K562 (cell line): ENCODE results near the gene IRAK4. TPM values are rescaled to one million over a fixed set of nuclear protein-coding genes. Genes with fewer than 3 reads are reported as not detected.

Source experiments
- DIDO1 ChIP-seq: fragments of 450-650 bp; IDR thresholded peaks from 2 replicates; pipeline ENCODE4 v1.6.1; 2016; ENCODE audit warnings: low read depth, missing biosample characterization, missing genetic modification characterization
- ESRRA ChIP-seq: fragments of 450-650 bp; IDR thresholded peaks from 2 replicates; pipeline ENCODE4 v1.6.1; 2014; ENCODE audit warnings: low read depth, mild to moderate bottlenecking, moderate library complexity, borderline replicate concordance
- HDAC1 ChIP-seq, 2 experiments: fragments of 450-650 bp; IDR thresholded peaks; 2 replicates each; pipeline ENCODE4 v1.6.1; 2016 to 2017; ENCODE audit warnings: inconsistent platforms in 1 of 2, mild to moderate bottlenecking in 1 of 2, moderate library complexity in 1 of 2
- ILK ChIP-seq: fragments of 450-650 bp; IDR thresholded peaks from 2 replicates; pipeline ENCODE4 v1.6.1; 2016; ENCODE audit warnings: missing genetic modification characterization, low read depth, mild to moderate bottlenecking, missing compliant biosample characterization, moderate library complexity, borderline replicate concordance
- STAT5B ChIP-seq: fragments of 250-450 bp; sonication (Bioruptor Pico); IDR thresholded peaks from 2 replicates; pipeline ENCODE4 v1.8.0; 2021; ENCODE audit warnings: mild to moderate bottlenecking, inconsistent platforms
- TFAM ChIP-seq: fragments of 250-450 bp; sonication (Bioruptor Pico); conservative IDR thresholded peaks from 2 replicates; pipeline ENCODE4 v1.5.0; 2021; ENCODE audit warnings: mild to moderate bottlenecking, moderate library complexity
- ZBTB40 ChIP-seq, 2 experiments: fragments of 450-650 bp in 1 of 2; sonication (generic) in 1 of 2; formaldehyde crosslinking in 1 of 2; IDR thresholded peaks; 2 replicates each; pipeline versions ENCODE4 v1.7.1 to v1.9.0; 2016 to 2022; ENCODE audit warnings: inconsistent platforms in 1 of 2, mild to moderate bottlenecking in 1 of 2, missing genetic modification reagents in 1 of 2
- polyA plus RNA-seq, 8 experiments: library from polyadenylated mRNA; depleted of rRNA in 4 of 8; stranded (reverse) in 5 of 8; unstranded in 3 of 8; fragments of >200 nt; fragmentation: Nextera tagmentation in 2 of 8; fragmentation: Illumina TruSeq in 1 of 8; extraction: Ambion mirVana in 2 of 8; extraction: Trizol in 1 of 8; gene quantifications; 2 replicates each; pipeline versions ENCODE4 v1.2.1 to v1.2.3, GENCODE V29; 2011 to 2014; ENCODE audit warnings: inconsistent platforms in 1 of 8, missing spikeins in 1 of 8
- total RNA-seq, 7 experiments: library from RNA; depleted of rRNA in 6 of 7; stranded (reverse); fragments of >200 nt in 6 of 7; fragmentation: Illumina TruSeq in 2 of 7; extraction: Trizol in 2 of 7; gene quantifications; 2 replicates each; pipeline versions ENCODE4 v1.2.1 to v1.2.3, GENCODE V29; 2011 to 2021; ENCODE audit warnings: low replicate concordance in 1 of 7

Gene IRAK4
- total and polyA plus RNA-seq, 9 of the 15 experiments (the other 6 are each of a cell fraction or from before 2014, with no cell fraction given) = 10.8 to 34.5 (median 16.0) TPM

GRCh38 chr12:43826681-43827080 is 67.9 kb downstream of the IRAK4 start (continued):
- no peak for TF ChIP-seq ZBTB40 (IDR thresholded peaks at IDR 0.05)
- no peak for TF ChIP-seq ZBTB40 (CRISPR knock-in tag; IDR thresholded peaks at IDR 0.05)
- no peak for TF ChIP-seq HDAC1 (IDR thresholded peaks at IDR 0.05)
- no peak for TF ChIP-seq STAT5B (CRISPR knock-in tag)
- no peak for TF ChIP-seq ILK
- no peak for TF ChIP-seq ESRRA
- TF ChIP-seq TFAM = no peak
- no peak for TF ChIP-seq DIDO1 (tag)
- TF ChIP-seq, all 486 proteins: peak for 0
